ENCODE measurements around the gene SERAC1.
"Not testable (repeated sequence)": the region's sequence is repeated elsewhere in the genome, so short reads cannot be mapped to it uniquely, and the experiment has no call there.

SERAC1 gene

GRCh38 chr6:158168040-158168289 is at the start of gene SERAC1:
TSS of gene SERAC1 (minus strand) at chr6:158168262. CDS start at chr6:158158363, 9,899 bp downstream.
- DNase-seq: no peak

- DNase-seq: peak; percentile 34 to 78
Measured at GRCh38 chr6:158213925-158214674, 46.0 kb upstream of the SERAC1 start.

- DNase-seq: no peak
Measured at GRCh38 chr6:158211273-158212055, 43.4 kb upstream of the SERAC1 start.

- not testable (repeated sequence) for DNase-seq
Measured at GRCh38 chr6:158209582-158210333, 41.7 kb upstream of the SERAC1 start.

GRCh38 chr6:158208226-158209030 is 40.4 kb upstream of the SERAC1 start:
- not testable (repeated sequence) for DNase-seq

- no peak for DNase-seq
Measured at GRCh38 chr6:158207422-158207788, 39.3 kb upstream of the SERAC1 start.

GRCh38 chr6:158206740-158207421 is 38.8 kb upstream of the SERAC1 start:
- DNase-seq: no peak

- DNase-seq: no peak
Measured at GRCh38 chr6:158205169-158205944, 37.3 kb upstream of the SERAC1 start.

GRCh38 chr6:158198461-158198860 is 30.4 kb upstream of the SERAC1 start:
- DNase-seq: no peak

- DNase-seq: no peak
Measured at GRCh38 chr6:158194487-158195280, 26.6 kb upstream of the SERAC1 start.

- no peak for DNase-seq
Measured at GRCh38 chr6:158191761-158192160, 23.7 kb upstream of the SERAC1 start.

- DNase-seq: no peak
Measured at GRCh38 chr6:158191032-158191431, 23.0 kb upstream of the SERAC1 start.

- no peak for DNase-seq
Measured at GRCh38 chr6:158188591-158188990, 20.5 kb upstream of the SERAC1 start.

GRCh38 chr6:158185729-158186456 is 17.8 kb upstream of the SERAC1 start:
- DNase-seq: no peak

- DNase-seq: no peak
Measured at GRCh38 chr6:158184608-158185007, 16.5 kb upstream of the SERAC1 start.

- DNase-seq: not testable (repeated sequence)
Measured at GRCh38 chr6:158183174-158183972, 15.3 kb upstream of the SERAC1 start.

GRCh38 chr6:158177712-158178111 is 9.7 kb upstream of the SERAC1 start:
- DNase-seq: not testable (repeated sequence)

GRCh38 chr6:158175111-158175510 is 7.0 kb upstream of the SERAC1 start:
- no peak for DNase-seq

- no peak for DNase-seq
Measured at GRCh38 chr6:158174514-158174913, 6.5 kb upstream of the SERAC1 start.

Data from hippocampal formation (tissue), 2 donors.